Transverse colon (tissue), 4 donors: ENCODE results near the gene ARFGAP3.

Experiments used
- POLR2AphosphoS5 ChIP-seq, 3 donors: sonication (generic); formaldehyde crosslinking; IDR thresholded peaks; one replicate each; pipeline ENCODE4 v1.6.1; 2016; ENCODE audit warnings: antibody characterized with exemption in 3 of 3
- TF ChIP-seq, protein P1 (sequence below), 5 experiments: fragments of 200-600 bp in 3 of 5; fragments of 450-650 bp in 2 of 5; sonication (generic) in 3 of 5; IDR thresholded peaks; 1 replicate in 2 of 5; 2 replicates in 3 of 5; pipeline ENCODE4 v1.5.1; 2016 to 2017; ENCODE audit warnings: antibody characterized with exemption in 5 of 5, inconsistent platforms in 3 of 5, mild to moderate bottlenecking in 2 of 5, moderate library complexity in 1 of 5

DNA sequence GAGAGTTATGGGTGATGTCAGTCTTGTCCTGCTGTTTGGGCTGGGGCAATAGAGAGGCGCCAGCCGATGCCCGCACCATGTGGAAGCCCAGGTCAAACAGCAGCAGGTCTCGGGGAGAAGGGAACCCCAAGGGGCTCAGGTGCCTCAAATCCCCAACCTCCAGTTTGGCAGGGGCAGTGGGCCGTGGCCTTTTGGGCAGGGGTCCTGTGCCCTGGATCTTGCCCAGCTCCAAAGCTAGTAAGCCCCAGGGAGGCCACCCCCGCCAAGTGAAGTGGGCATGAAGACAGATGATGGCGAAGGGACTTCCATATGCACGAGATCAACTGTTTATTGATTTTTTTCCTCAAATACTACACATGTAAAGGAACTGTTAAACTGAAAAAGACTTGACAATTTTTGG, 12.4 kb upstream of the ARFGAP3 start:
- TF ChIP-seq, protein P1, sequence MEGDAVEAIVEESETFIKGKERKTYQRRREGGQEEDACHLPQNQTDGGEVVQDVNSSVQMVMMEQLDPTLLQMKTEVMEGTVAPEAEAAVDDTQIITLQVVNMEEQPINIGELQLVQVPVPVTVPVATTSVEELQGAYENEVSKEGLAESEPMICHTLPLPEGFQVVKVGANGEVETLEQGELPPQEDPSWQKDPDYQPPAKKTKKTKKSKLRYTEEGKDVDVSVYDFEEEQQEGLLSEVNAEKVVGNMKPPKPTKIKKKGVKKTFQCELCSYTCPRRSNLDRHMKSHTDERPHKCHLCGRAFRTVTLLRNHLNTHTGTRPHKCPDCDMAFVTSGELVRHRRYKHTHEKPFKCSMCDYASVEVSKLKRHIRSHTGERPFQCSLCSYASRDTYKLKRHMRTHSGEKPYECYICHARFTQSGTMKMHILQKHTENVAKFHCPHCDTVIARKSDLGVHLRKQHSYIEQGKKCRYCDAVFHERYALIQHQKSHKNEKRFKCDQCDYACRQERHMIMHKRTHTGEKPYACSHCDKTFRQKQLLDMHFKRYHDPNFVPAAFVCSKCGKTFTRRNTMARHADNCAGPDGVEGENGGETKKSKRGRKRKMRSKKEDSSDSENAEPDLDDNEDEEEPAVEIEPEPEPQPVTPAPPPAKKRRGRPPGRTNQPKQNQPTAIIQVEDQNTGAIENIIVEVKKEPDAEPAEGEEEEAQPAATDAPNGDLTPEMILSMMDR (IDR thresholded peaks at IDR 0.05): no peak
- no peak for TF ChIP-seq POLR2AphosphoS5 (IDR thresholded peaks at IDR 0.05)
